GM23338 (cell line): ENCODE results near the gene NNMT. TPM values are rescaled to one million over a fixed set of nuclear protein-coding genes. Genes with fewer than 3 reads are reported as not detected.

Experiments
- ATAC-seq: fragments of 200-7000 bp; cut with Tn5 transposase; 3 replicates; pipeline ENCODE4 v1.9.1; 2020
- DNase-seq: peaks from one replicate; pipeline ENCODE4 v3.0.0-alpha.2; 2015; ENCODE audit warnings: low spot score
- H2AFZ ChIP-seq: fragments of 200-600 bp; sonication (generic); 2 replicates; pipeline ENCODE4 v1.8.0; 2016; ENCODE audit warnings: antibody characterized with exemption, mild to moderate bottlenecking, moderate library complexity
- H3F3A ChIP-seq: fragments of 200-600 bp; sonication (generic); replicated peaks from 2 replicates; pipeline ENCODE4 v1.8.0; 2017; ENCODE audit warnings: antibody characterized with exemption, mixed run types, low read depth
- H3K27ac ChIP-seq: fragments of 200-600 bp; sonication (generic); 2 replicates; pipeline ENCODE4 v1.6.1; 2016; ENCODE audit warnings: low read depth
- H3K27me3 ChIP-seq: fragments of 200-600 bp; sonication (generic); 2 replicates; pipeline ENCODE4 v1.8.0; 2016; ENCODE audit warnings: mild to moderate bottlenecking, mixed run types, moderate library complexity; ENCODE audit not compliant: insufficient read depth
- H3K36me3 ChIP-seq: fragments of 200-600 bp; sonication (generic); 2 replicates; pipeline ENCODE4 v1.8.0; 2016; ENCODE audit warnings: mild to moderate bottlenecking; ENCODE audit not compliant: insufficient read depth
- H3K4me1 ChIP-seq: fragments of 200-600 bp; sonication (generic); 2 replicates; pipeline ENCODE4 v1.8.0; 2016; ENCODE audit warnings: mild to moderate bottlenecking, moderate library complexity; ENCODE audit not compliant: insufficient read depth
- H3K4me2 ChIP-seq: fragments of 200-600 bp; sonication (generic); 2 replicates; pipeline ENCODE4 v1.7.1; 2017; ENCODE audit warnings: mixed run types
- H3K4me3 ChIP-seq: fragments of 200-600 bp; sonication (generic); 2 replicates; pipeline ENCODE4 v1.6.1; 2016; ENCODE audit warnings: mixed run types
- H3K79me2 ChIP-seq: fragments of 200-600 bp; sonication (generic); replicated peaks from 2 replicates; pipeline ENCODE4 v1.8.0; 2017; ENCODE audit warnings: mild to moderate bottlenecking; ENCODE audit not compliant: insufficient read depth
- H3K9me2 ChIP-seq: fragments of 200-600 bp; sonication (generic); 2 replicates; pipeline ENCODE4 v1.8.0; 2017; ENCODE audit not compliant: insufficient read depth
- H4K20me1 ChIP-seq: fragments of 200-600 bp; sonication (generic); replicated peaks from 2 replicates; pipeline ENCODE4 v1.8.0; 2017; ENCODE audit warnings: mild to moderate bottlenecking; ENCODE audit not compliant: insufficient read depth
- H3K27ac Mint-ChIP-seq: 2 replicates; pipeline ENCODE4 v1.8.0; 2020; ENCODE audit warnings: inconsistent platforms, mild to moderate bottlenecking, moderate library complexity, mixed read lengths
- H3K27me3 Mint-ChIP-seq: 3 replicates; pipeline ENCODE4 v1.8.0; 2022; ENCODE audit warnings: low read depth, mild to moderate bottlenecking, moderate library complexity, mixed read lengths, inconsistent platforms; ENCODE audit not compliant: insufficient read depth, poor library complexity
- H3K36me3 Mint-ChIP-seq: 3 replicates; pipeline ENCODE4 v1.8.0; 2021; ENCODE audit warnings: low read depth, mild to moderate bottlenecking, inconsistent platforms, moderate library complexity, mixed read lengths
- H3K4me1 Mint-ChIP-seq: 3 replicates; pipeline ENCODE4 v1.8.0; 2020; ENCODE audit warnings: mild to moderate bottlenecking, inconsistent platforms, mixed read lengths
- H3K4me3 Mint-ChIP-seq: 3 replicates; pipeline ENCODE4 v1.8.0; 2021; ENCODE audit warnings: moderate library complexity, mild to moderate bottlenecking, inconsistent platforms, mixed read lengths
- H3K9me3 Mint-ChIP-seq: 3 replicates; pipeline ENCODE4 v1.8.0; 2020; ENCODE audit warnings: moderate library complexity, mild to moderate bottlenecking, inconsistent platforms, mixed read lengths
- CREB1 ChIP-seq: fragments of 250-450 bp; sonication (Bioruptor Pico); IDR thresholded peaks from 2 replicates; pipeline ENCODE4 v1.5.0; 2020; ENCODE audit warnings: low read depth, mild to moderate bottlenecking, moderate library complexity
- EZH2 ChIP-seq: fragments of 200-600 bp; sonication (generic); IDR thresholded peaks from one replicate; pipeline ENCODE4 v1.8.0; 2017; ENCODE audit warnings: antibody characterized with exemption, mild to moderate bottlenecking, low read depth; ENCODE audit not compliant: unreplicated experiment
- EZH2phosphoT487 ChIP-seq: fragments of 200-600 bp; sonication (generic); IDR thresholded peaks from one replicate; pipeline ENCODE4 v1.8.1; 2018; ENCODE audit warnings: antibody characterized with exemption; ENCODE audit not compliant: unreplicated experiment
- JUNB ChIP-seq: IDR thresholded peaks from one replicate; pipeline ENCODE4 v1.6.1; 2016; ENCODE audit warnings: antibody characterized with exemption; ENCODE audit not compliant: unreplicated experiment
- NANOG ChIP-seq: IDR thresholded peaks from 2 replicates; pipeline ENCODE4 v1.6.1; 2016; ENCODE audit warnings: antibody characterized with exemption, borderline replicate concordance
- POLR2AphosphoS5 ChIP-seq: IDR thresholded peaks from 2 replicates; pipeline ENCODE4 v1.6.1; 2016; ENCODE audit warnings: antibody characterized with exemption, low read depth
- STAT1 ChIP-seq: IDR thresholded peaks from one replicate; pipeline ENCODE4 v1.6.1; 2016; ENCODE audit warnings: antibody characterized with exemption; ENCODE audit not compliant: unreplicated experiment
- ZNF114 ChIP-seq: fragments of 250-450 bp; sonication (Bioruptor Pico); IDR thresholded peaks from 2 replicates; pipeline ENCODE4 v1.5.0; 2020; ENCODE audit warnings: mild to moderate bottlenecking, moderate library complexity
- ZNF331 ChIP-seq: fragments of 250-450 bp; sonication (Bioruptor Pico); IDR thresholded peaks from 2 replicates; pipeline ENCODE4 v1.5.0; 2020; ENCODE audit warnings: low read depth, mild to moderate bottlenecking, moderate library complexity
- polyA plus RNA-seq: library from polyadenylated mRNA; unstranded; fragments of >200 nt; fragmentation: Nextera tagmentation; extraction: Ambion mirVana; gene quantifications from 2 replicates; pipeline ENCODE4 v1.2.1, GENCODE V29; 2016
- total RNA-seq: library from RNA; depleted of rRNA; stranded (reverse); fragments of >200 nt; shearing (Covaris generic); gene quantifications from 2 replicates; pipeline ENCODE4 v1.2.3, GENCODE V29; 2014
- TF ChIP-seq, protein P1 (sequence below): IDR thresholded peaks from 2 replicates; pipeline ENCODE4 v1.6.1; 2016; ENCODE audit warnings: antibody characterized with exemption
- TF ChIP-seq, protein P2 (sequence below): IDR thresholded peaks from one replicate; pipeline ENCODE4 v1.6.1; 2018; ENCODE audit warnings: antibody characterized with exemption; ENCODE audit not compliant: unreplicated experiment
- TF ChIP-seq, protein P3 (sequence below): fragments of 250-450 bp; sonication (Bioruptor Pico); IDR thresholded peaks from 2 replicates; pipeline ENCODE4 v1.5.0; 2020; ENCODE audit warnings: mild to moderate bottlenecking, moderate library complexity
- TF ChIP-seq, protein P4 (sequence below), 2 experiments: fragments of 200-600 bp in 1 of 2; sonication (generic) in 1 of 2; conservative IDR thresholded peaks; 2 replicates each; pipeline versions ENCODE4 v1.5.1 to v1.6.1; 2016 to 2017; ENCODE audit warnings: antibody characterized with exemption in 2 of 2, low read depth in 2 of 2, mild to moderate bottlenecking in 2 of 2, moderate library complexity in 1 of 2

Gene NNMT
- total and polyA plus RNA-seq, 2 experiments from 2014 or later: 0.40 TPM; not detected in 1

DNA sequence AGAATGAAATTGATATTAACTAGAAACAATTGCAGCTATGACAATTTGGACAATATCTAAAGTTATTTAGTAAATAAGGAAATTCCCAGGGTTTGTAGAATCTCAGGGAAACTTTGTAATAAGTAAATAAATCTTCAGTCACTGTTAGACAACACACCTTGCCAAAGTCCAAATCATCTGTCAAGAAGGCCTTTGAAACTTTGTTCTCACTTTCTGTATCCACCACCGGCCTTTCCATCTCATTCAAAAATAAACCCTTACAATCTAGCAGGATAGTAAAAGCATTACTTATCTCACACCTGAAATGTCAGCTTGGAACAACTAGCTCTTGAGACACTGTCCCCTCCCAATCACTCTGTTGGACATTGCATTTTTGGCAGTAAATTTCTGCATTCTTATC, 7.9 kb downstream of the NNMT start:
- H3K27ac Mint-ChIP-seq: no peak overlapping the region

More for the DNA sequence above, 7.9 kb downstream of the NNMT start:
- H3K27me3 ChIP-seq: no peaks in the 10 kb centered on the region
- DNase-seq (no peak), ATAC-seq (no peak)
- no peaks in the 10 kb centered on the region for H3K36me3 ChIP-seq
- Mint-ChIP-seq H3K36me3 (peaks cover 4% of the 10 kb centered on the region; the same call in 1 of the 3 replicates), H3K4me3 (no peak overlapping the region), H3K9me3 (peaks cover 15% of the 10 kb centered on the region), H3K4me1 (no peaks in the 10 kb centered on the region), H3K27me3 (peaks cover 2% of the 10 kb centered on the region)
- H4K20me1 ChIP-seq: no peaks in the 10 kb centered on the region
- H3F3A ChIP-seq: no peaks in the 10 kb centered on the region
- H2AFZ ChIP-seq: no peak overlapping the region
- no peaks in the 10 kb centered on the region for H3K79me2 ChIP-seq
- TF ChIP-seq, protein P1, sequence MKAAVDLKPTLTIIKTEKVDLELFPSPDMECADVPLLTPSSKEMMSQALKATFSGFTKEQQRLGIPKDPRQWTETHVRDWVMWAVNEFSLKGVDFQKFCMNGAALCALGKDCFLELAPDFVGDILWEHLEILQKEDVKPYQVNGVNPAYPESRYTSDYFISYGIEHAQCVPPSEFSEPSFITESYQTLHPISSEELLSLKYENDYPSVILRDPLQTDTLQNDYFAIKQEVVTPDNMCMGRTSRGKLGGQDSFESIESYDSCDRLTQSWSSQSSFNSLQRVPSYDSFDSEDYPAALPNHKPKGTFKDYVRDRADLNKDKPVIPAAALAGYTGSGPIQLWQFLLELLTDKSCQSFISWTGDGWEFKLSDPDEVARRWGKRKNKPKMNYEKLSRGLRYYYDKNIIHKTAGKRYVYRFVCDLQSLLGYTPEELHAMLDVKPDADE: no peak
- TF ChIP-seq, protein P2, sequence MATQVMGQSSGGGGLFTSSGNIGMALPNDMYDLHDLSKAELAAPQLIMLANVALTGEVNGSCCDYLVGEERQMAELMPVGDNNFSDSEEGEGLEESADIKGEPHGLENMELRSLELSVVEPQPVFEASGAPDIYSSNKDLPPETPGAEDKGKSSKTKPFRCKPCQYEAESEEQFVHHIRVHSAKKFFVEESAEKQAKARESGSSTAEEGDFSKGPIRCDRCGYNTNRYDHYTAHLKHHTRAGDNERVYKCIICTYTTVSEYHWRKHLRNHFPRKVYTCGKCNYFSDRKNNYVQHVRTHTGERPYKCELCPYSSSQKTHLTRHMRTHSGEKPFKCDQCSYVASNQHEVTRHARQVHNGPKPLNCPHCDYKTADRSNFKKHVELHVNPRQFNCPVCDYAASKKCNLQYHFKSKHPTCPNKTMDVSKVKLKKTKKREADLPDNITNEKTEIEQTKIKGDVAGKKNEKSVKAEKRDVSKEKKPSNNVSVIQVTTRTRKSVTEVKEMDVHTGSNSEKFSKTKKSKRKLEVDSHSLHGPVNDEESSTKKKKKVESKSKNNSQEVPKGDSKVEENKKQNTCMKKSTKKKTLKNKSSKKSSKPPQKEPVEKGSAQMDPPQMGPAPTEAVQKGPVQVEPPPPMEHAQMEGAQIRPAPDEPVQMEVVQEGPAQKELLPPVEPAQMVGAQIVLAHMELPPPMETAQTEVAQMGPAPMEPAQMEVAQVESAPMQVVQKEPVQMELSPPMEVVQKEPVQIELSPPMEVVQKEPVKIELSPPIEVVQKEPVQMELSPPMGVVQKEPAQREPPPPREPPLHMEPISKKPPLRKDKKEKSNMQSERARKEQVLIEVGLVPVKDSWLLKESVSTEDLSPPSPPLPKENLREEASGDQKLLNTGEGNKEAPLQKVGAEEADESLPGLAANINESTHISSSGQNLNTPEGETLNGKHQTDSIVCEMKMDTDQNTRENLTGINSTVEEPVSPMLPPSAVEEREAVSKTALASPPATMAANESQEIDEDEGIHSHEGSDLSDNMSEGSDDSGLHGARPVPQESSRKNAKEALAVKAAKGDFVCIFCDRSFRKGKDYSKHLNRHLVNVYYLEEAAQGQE: no peak
- TF ChIP-seq STAT1 (no peak), CREB1 (CRISPR knock-in tag) (no peak), EZH2phosphoT487 (no peak), EZH2 (no peak), JUNB (no peak), ZNF331 (CRISPR knock-in tag) (no peak), ZNF114 (no peak), NANOG (no peak), POLR2AphosphoS5 (no peak)
- TF ChIP-seq, protein P3, sequence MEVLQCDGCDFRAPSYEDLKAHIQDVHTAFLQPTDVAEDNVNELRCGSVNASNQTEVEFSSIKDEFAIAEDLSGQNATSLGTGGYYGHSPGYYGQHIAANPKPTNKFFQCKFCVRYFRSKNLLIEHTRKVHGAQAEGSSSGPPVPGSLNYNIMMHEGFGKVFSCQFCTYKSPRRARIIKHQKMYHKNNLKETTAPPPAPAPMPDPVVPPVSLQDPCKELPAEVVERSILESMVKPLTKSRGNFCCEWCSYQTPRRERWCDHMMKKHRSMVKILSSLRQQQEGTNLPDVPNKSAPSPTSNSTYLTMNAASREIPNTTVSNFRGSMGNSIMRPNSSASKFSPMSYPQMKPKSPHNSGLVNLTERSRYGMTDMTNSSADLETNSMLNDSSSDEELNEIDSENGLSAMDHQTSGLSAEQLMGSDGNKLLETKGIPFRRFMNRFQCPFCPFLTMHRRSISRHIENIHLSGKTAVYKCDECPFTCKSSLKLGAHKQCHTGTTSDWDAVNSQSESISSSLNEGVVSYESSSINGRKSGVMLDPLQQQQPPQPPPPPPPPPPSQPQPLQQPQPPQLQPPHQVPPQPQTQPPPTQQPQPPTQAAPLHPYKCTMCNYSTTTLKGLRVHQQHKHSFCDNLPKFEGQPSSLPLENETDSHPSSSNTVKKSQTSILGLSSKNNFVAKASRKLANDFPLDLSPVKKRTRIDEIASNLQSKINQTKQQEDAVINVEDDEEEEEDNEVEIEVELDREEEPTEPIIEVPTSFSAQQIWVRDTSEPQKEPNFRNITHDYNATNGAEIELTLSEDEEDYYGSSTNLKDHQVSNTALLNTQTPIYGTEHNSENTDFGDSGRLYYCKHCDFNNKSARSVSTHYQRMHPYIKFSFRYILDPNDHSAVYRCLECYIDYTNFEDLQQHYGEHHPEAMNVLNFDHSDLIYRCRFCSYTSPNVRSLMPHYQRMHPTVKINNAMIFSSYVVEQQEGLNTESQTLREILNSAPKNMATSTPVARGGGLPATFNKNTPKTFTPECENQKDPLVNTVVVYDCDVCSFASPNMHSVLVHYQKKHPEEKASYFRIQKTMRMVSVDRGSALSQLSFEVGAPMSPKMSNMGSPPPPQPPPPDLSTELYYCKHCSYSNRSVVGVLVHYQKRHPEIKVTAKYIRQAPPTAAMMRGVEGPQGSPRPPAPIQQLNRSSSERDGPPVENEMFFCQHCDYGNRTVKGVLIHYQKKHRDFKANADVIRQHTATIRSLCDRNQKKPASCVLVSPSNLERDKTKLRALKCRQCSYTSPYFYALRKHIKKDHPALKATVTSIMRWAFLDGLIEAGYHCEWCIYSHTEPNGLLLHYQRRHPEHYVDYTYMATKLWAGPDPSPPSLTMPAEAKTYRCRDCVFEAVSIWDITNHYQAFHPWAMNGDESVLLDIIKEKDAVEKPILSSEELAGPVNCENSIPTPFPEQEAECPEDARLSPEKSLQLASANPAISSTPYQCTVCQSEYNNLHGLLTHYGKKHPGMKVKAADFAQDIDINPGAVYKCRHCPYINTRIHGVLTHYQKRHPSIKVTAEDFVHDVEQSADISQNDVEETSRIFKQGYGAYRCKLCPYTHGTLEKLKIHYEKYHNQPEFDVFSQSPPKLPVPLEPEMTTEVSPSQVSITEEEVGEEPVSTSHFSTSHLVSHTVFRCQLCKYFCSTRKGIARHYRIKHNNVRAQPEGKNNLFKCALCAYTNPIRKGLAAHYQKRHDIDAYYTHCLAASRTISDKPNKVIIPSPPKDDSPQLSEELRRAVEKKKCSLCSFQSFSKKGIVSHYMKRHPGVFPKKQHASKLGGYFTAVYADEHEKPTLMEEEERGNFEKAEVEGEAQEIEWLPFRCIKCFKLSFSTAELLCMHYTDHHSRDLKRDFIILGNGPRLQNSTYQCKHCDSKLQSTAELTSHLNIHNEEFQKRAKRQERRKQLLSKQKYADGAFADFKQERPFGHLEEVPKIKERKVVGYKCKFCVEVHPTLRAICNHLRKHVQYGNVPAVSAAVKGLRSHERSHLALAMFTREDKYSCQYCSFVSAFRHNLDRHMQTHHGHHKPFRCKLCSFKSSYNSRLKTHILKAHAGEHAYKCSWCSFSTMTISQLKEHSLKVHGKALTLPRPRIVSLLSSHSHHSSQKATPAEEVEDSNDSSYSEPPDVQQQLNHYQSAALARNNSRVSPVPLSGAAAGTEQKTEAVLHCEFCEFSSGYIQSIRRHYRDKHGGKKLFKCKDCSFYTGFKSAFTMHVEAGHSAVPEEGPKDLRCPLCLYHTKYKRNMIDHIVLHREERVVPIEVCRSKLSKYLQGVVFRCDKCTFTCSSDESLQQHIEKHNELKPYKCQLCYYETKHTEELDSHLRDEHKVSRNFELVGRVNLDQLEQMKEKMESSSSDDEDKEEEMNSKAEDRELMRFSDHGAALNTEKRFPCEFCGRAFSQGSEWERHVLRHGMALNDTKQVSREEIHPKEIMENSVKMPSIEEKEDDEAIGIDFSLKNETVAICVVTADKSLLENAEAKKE: no peak
- TF ChIP-seq, protein P4, sequence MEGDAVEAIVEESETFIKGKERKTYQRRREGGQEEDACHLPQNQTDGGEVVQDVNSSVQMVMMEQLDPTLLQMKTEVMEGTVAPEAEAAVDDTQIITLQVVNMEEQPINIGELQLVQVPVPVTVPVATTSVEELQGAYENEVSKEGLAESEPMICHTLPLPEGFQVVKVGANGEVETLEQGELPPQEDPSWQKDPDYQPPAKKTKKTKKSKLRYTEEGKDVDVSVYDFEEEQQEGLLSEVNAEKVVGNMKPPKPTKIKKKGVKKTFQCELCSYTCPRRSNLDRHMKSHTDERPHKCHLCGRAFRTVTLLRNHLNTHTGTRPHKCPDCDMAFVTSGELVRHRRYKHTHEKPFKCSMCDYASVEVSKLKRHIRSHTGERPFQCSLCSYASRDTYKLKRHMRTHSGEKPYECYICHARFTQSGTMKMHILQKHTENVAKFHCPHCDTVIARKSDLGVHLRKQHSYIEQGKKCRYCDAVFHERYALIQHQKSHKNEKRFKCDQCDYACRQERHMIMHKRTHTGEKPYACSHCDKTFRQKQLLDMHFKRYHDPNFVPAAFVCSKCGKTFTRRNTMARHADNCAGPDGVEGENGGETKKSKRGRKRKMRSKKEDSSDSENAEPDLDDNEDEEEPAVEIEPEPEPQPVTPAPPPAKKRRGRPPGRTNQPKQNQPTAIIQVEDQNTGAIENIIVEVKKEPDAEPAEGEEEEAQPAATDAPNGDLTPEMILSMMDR (conservative IDR thresholded peaks at IDR 0.05; ENCODE audit: low read depth in 2 of 2): no peak
- H3K27ac ChIP-seq: no peak overlapping the region
- no peaks in the 10 kb centered on the region for H3K9me2 ChIP-seq
- no peaks in the 10 kb centered on the region for H3K4me1 ChIP-seq
- H3K4me2 ChIP-seq: no peak overlapping the region
- no peak overlapping the region for H3K4me3 ChIP-seq
